Measurements from ENCODE around the gene ADK.

- no peak for TF ChIP-seq CTCF (CRISPR knock-in tag; IDR thresholded peaks at IDR 0.05)
- no peak for TF ChIP-seq RXRA (CRISPR knock-in tag; IDR thresholded peaks at IDR 0.05)
- TF ChIP-seq MXD1 (CRISPR knock-in tag; IDR thresholded peaks at IDR 0.05), result no peak
- no peak for TF ChIP-seq RELA (CRISPR knock-in tag; IDR thresholded peaks at IDR 0.05)
- no peak for TF ChIP-seq EZH2 (conservative IDR thresholded peaks at IDR 0.05; ENCODE audit: low read depth, low read length)
- TF ChIP-seq HNF4G (IDR thresholded peaks at IDR 0.05; ENCODE audit: borderline replicate concordance, low read depth, low read length), result no peak
- no peak for TF ChIP-seq HNF4G (CRISPR knock-in tag; IDR thresholded peaks at IDR 0.05; ENCODE audit: borderline replicate concordance, low read depth)
- no peak for TF ChIP-seq FOXP4 (CRISPR knock-in tag; IDR thresholded peaks at IDR 0.05)
Measured at GRCh38 chr10:74483356-74483755, 332.3 kb downstream of the ADK start.
